ENCODE results near the gene VPS11.
"Not testable (repeated sequence)": the region's sequence is repeated elsewhere in the genome, so short reads cannot be mapped to it uniquely, and the experiment has no call there.

Gene VPS11

DNA sequence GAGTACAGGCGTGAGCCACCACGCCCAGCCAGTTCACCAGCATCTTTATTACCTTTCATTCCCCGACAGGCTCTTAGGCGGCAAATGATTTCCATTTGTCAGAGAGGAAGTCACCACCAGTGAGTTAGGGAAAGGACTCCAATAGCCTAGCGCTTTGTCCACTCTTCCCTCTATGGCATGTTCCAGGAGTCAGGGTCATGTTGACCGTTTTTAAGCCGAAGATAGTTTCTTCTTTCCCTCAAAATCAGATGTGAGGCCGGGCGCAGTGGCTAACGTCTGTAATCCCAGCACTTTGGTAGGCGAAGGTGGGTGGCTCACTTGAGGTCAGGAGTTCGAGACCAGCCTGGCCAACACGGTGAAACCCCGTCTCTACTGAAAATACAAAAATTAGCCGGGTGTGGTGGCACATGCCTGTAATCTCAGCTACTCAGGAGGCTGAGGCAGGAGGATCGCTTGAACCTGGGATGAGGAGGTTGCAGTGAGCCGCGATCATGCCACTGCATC, 35.6 kb downstream of the VPS11 start:
- DNase-seq (ENCODE audit: low spot score) = not testable (repeated sequence)

DNA sequence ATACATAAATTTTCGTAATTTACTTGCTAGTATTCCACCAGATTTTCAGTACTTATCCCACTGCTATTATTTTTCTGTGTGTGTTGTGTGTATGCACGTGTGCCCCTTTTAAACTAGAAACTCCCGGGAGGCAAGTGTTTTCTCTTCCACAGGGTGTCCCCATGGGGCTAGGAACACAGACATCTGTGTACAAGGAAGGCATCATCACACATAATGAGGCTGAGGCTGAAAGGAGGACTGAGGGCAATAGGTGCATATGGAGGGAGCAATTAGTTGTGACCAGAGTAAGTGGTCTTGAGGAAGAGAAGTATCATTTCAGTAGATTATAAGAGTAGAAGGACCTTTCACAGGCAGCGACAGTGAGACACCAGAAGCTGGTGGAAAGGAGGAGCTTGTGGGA, 36.2 kb downstream of the VPS11 start:
- DNase-seq (ENCODE audit: low spot score) = peak; percentile 55

DNA sequence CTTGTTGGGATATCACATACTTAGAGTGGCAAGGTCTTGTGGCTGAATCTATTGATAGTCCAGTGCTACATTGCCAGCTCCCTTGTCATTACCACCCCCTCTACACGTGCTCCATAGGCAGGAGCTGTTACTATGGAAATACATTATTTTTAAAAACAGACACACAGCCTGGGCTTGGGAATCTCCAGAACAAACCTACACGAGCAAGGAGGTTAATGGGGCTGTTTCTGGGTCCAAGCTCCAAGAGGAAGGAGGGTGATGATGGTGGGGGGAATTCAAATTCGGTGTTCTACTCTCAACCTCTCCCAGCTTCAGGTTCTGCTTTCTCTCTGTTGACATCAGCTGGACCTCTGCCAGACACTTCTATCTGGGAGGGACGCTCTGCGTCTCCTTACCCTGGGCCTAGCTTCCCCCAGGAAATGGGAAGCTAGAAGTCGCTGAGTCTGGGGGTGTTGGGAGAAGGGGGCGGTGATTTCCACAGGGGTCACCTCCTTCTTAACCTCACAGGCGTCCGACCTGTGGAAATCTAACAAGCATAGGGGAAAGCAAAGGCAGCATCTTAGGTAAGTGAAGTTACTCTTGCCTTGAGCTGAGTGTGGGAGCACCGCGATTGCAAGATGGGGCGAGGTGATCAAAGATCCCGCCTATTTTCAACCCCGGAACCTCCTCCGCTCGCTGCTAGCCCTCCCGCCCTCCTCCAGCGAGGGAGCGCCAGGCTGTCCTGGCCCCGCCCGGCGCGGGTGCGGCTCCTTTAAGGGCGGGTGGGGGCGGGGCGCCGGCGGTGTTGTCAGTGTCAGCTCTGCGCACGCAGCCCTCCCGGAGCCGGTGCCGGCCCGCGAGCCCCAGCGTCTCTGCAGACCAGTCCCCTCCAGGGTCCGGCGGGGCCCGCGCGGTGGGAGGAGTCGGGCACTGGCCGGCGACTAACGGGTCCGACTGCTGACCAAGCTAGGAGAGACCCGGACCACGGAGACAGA, 39.2 kb downstream of the VPS11 start, which contains the start of gene C2CD2L:
Gene C2CD2L, plus strand, starts transcription at position 781 of the 974 bp plus-strand sequence. CDS start 398 bp downstream, outside the sequence.
- peak; percentile 95 for DNase-seq (ENCODE audit: low spot score)

DNA sequence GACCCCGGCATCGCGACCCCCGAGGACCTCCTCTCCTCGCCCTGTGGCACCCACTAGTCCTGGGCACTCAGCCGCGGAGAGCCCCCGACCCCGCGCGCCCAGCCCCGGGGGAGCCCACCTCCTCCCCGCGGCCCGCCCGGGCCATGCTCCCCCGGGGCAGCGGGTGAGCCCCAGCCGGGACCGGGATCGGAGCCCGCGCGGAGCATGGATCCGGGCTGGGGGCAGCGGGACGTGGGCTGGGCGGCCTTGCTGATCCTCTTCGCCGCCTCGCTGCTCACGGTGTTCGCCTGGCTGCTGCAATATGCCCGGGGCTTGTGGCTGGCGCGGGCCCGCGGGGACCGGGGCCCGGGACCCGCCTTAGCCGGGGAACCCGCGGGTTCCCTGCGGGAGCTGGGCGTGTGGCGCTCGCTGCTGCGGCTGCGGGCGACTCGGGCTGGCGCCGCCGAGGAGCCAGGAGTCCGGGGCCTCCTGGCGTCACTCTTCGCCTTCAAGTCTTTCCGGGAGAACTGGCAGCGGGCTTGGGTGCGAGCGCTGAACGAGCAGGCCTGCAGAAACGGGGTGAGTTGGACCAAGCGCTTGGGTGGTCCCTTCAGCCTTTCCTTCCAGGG, 40.0 kb downstream of the VPS11 start:
- peak; percentile 65 for DNase-seq (ENCODE audit: low spot score)

DNA sequence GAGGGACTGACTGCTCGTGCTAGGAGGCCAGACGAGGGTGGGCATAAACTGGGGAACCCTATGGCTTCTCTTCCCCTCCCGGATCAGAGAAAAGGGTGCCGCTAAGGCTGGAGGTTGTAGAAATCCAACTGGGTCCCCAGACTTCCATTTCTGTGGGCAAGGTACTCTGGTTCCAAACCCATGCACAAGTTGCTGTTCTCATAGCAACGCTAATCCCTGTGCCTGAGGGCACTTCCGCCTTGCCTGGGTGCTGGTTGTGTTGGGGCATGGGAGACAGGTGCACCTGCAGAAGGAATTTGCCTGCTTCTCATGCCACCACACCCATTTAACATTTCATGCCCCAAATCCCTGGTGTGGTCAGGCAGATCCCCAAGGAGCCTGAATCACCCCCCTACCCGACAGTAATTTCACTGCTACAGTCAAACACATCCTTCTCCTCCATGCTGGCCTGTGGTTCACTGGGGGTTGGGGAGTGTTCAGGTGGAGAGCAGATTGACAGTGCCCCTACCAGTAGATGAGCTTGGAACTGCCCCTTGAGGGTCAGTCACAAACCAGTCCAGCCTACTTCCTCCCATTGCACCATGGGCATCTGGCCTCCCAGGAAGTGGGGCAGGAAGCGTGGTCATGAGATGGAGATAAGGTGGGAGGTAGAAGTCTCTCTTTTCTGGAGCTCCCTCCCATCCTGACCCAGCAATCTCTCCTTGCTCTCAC, 40.7 kb downstream of the VPS11 start:
- DNase-seq (ENCODE audit: low spot score) = peak; percentile 72

DNA sequence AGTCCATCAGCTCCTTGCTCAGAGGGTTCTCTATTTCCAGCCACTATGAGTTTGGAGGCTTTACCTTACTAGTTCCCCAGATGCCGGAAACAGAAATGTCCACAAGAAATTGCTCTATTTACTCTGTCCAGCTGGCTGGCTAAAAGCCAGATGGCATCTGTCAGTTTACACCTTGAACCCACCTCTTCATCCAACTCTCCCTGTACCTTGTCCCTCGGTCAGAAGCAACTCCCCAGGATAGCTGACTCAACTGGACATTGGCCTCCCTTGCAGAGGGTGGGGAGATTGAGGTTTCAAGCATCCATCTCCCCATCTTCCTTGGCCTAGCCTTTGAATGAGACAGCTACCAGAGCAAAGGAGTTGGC, 41.2 kb downstream of the VPS11 start:
- no peak for DNase-seq (ENCODE audit: low spot score)

DNA sequence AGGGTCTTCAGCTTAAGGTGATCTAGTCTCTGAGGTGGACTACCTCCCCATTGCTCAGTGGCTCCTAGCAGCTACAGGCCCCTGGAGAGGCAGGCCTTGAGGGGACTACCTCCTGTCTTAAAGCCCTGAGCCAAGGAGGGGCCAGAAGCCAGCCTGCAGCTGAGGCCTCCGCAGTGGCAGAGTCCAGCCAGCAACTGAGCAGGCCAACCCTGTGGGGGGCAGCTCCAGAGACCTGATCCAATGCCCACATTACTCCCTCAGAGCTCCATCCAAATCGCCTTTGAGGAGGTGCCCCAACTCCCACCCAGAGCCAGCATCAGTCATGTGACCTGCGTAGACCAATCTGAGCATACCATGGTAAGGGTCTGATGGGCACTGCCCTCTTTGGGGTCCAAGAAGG, 42.2 kb downstream of the VPS11 start:
- DNase-seq (ENCODE audit: low spot score) = no peak

DNA sequence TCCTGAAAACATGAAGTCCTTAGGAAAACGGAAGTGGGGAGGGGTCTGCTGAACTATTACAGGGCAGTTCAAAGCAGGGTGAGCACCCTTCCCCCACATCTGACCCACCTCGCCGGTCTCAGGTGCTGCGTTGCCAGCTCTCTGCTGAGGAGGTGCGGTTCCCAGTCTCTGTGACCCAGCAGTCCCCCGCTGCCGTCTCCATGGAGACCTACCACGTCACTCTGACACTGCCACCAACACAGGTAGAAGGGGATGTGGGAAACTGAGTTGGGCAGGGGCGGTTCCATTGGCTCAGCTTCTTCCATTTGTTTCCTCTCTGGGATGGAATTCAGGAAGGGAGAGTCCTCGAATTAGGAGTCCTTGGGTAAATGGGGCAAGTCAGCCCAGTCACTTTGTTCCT, 42.8 kb downstream of the VPS11 start:
- no peak for DNase-seq (ENCODE audit: low spot score)

DNA sequence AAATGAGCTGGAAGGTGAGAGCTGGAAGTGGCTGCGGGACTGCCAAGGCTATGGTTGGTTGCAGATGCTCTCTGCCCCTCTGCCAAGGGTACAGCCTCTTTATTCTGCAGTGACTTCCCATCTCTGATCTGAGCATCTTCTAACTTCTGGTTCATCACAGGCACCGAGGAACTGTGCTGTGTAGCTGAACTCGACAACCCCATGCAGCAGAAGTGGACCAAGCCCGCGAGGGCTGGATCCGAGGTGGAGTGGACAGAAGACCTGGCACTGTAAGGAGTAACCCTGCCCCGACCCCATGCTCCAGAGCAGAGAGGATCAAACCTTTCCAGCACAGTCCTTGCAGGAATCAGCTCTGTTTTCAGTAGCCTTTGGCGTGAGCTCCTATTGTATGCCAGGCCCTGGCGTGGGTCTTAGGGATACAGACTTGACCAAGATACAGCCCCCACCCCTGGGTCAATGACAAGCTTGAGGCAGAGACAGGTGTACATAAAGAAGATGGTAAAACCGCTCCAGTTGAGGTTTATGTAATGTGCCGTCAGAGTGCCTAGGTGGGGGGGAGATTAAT, 43.8 kb downstream of the VPS11 start:
- no peak for DNase-seq (ENCODE audit: low spot score)

DNA sequence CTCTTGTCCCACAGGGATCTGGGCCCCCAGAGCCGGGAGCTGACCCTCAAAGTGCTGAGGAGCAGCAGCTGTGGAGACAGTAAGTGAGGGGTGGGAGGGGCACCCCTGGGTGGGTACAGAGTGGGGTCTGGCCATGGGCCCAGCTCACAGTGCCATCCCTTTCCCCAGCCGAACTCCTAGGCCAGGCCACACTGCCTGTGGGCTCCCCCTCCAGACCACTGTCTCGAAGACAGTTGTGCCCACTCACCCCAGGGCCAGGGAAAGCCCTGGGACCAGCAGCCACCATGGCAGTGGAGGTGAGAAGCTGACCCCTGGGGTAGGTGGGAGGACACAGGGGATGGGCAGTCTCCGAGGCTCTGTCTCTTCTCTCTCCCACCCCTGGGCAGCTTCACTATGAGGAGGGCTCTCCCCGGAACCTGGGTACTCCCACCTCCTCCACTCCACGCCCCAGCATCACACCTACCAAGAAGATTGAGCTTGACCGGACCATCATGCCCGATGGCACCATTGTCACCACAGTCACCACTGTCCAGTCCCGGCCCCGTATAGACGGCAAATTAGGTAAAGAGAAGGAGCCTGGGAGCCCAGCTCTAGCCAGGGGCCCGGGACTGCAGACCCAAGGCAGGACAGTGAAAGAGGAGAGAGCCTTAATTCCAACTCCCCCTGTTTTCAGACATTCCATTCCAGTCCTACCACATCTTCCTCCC, 44.8 kb downstream of the VPS11 start:
- DNase-seq (ENCODE audit: low spot score) = no peak

DNA sequence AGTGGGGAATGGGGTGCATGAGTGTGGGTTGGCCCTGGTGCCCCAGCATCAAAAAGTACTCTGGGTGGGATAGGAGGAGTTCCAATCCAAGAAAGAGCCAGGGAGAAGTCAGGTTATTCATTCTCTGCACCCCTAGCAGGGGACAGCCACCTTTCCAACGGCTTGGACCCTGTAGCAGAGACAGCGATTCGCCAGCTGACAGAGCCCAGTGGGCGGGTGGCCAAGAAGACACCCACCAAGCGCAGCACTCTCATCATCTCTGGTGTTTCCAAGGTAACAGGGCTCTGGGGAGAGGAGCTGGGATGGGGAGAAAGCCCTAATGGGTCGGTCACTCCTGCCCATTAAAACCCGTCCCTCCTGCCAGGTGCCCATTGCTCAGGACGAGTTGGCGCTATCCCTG, 46.1 kb downstream of the VPS11 start:
- DNase-seq (ENCODE audit: low spot score) = no peak

DNA sequence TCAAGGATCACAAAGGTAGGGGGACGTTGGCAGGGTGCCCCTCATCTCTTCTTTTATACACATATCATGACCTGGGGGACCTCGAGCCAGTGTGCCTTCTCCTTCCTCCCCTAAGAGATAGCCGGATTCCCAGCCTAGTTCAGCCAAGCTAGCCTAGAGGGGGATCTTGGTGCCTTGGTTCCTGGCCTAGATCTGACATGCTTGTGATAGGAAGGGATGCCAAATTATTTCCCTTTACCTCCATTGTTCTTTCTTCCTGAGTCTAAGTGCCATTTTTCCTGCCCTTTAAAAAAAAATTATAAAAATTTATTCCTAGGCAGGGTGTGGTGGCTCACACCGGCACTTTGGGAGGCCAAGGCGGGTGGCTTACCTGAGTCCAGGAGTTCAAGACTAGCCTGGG, 46.7 kb downstream of the VPS11 start:
- no peak for DNase-seq (ENCODE audit: low spot score)

DNA sequence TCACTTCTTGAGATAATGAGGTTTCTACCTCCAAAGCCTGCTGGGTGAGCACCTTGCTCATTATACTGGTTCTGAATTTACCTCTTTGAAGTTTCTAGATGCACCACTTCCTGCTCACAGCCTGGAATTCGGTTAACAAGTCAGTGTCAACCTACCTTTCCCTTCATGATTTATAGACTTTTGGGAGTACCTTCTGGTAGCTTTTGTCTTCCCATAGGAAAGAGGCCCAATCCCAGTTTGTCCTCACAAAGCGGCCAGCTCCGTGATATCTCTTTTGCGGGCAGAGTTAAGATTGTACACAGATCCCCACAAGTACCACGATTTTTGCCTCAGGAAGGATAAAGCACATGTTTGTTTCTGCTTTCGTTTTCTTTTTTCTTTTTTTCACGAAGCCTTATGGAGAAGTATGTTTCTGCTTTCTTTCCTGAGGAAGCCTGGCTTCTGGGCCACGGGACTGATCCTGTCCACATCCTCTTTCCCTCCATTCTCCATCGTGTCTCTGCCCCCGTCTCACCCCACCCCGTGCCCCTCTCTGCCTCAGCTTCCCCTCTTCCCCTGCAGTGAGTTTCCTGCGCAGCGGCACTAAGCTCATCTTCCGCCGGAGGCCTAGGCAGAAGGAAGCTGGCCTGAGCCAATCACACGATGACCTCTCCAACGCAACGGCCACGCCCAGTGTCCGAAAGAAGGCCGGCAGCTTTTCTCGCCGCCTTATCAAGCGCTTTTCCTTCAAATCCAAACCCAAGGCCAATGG, 48.0 kb downstream of the VPS11 start:
- no peak for DNase-seq (ENCODE audit: low spot score)

DNA sequence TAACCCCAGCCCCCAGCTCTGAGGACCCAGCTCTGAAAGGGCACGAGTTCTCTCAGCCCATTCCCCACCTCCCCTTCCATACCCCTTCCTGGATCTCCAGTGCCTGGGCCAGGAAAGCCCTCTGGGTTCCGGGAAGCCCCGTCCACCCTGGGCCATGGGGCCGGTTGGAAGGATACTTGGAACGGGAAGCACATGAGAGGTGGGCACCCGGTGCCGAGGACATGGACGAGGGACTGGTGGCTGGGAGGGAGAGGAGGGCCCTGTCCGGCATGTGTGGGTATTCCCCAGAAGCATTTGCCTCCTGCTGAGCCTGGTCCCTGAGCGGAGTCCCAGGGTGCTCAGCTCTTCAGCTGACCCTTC, 48.6 kb downstream of the VPS11 start:
- DNase-seq (ENCODE audit: low spot score) = no peak

DNA sequence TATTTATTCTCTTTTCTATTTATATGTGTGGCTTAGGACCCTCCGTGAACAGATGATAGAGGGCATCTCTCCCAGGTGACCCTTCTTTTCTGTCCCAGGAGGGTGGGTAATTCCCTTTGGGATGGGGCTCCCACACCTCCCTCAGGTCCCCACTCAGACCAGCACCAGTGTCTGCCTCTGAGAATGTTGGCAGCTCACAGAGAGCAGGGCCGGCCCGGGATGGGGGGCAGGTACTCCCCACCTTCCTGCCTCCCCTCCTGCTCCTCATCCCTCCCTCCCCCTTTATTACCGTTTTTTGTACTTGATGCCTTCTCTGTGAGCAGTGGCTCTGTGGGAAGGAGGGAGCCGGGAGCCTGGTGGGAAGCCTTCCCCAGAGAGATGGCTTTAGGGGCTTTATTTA, 49.0 kb downstream of the VPS11 start:
- no peak for DNase-seq (ENCODE audit: low spot score)

DNA sequence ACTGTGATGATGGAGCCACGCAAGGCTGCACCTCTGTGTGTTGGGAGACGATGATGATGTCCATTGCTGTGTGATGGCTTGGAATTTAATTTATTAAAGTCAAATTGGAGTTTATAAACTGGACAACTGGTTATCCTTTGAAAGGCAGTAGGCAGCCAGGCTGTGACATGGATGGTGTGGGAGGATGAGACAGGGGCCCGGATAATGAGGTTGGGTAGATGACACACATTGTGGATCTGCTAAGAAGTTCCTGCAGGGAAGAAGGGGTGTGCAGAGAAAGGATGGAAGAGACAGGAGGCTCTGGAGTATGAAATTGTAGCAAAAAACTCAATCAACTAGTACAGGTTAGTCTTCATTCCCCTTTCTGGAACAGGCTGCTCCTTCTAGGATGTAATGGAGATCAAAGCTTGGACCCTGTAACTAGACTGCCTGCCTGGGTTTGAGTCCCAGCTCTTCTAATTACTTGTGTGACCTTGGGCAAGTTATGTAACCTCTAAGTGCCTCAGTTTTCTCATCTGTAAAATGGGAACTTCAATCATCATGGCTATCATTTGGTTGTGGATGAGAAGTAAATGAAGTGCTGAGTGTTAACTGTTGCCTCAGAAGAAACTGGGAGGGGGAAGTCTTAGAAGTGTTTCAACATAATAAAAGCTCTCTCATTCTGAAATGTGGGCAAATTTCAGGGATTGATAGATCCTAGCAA, 49.5 kb downstream of the VPS11 start:
- DNase-seq (ENCODE audit: low spot score) = no peak

DNA sequence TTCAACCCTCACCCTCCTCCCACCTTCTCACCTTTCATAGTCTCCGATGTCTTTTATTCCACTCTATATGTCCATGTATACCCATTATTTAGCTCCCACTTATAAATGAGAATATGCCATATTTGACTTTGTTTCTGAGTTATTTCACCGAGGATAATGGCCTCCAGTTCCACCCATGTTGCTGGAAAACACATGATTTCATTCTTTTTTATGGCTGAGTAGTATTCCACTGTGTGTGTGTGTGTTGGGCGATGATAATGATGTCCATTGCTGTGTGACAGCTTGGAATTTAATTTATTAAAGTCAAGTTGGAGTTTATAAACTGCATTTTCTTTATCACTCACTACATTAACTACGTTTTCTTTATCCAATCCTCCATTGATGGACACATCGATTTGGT, 50.6 kb downstream of the VPS11 start:
- DNase-seq (ENCODE audit: low spot score) = no peak

DNA sequence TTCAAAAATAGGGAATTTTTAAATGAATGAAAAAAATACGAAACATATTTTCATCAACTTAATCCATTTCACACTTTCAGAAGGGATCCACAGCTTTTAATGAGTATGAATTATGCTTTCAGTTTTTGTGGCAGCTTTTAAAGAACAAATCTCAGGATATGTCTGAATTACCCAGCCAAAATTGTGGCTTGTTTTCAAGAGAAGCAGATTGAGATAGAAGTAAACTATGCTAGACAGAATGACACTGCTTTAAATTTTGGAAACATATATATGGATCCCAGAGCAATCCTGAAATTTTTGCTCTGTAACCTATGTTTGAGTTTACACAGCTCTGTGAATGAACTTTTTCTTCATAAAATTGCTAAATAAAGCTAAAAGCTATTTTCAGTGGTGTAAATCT, 51.3 kb downstream of the VPS11 start:
- DNase-seq (ENCODE audit: low spot score) = no peak

DNA sequence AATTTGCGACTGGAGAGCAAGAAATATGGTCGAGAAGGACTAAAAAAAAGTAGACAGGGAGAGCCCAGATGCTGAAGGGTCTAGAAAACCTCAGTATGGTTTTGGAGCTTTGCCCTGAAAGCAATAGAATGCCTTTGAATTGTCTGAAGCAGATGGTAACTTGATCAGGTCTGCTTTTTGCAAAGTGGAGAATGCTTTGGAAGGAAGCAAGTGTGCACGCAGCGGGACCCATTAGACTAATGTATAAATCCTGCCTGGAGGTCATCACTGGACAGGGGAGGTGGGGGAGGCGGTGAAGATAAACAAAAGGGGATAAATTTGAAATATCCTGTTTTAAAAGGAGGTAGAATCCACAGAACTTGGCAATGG, 53.0 kb downstream of the VPS11 start:
- DNase-seq (ENCODE audit: low spot score) = no peak

DNA sequence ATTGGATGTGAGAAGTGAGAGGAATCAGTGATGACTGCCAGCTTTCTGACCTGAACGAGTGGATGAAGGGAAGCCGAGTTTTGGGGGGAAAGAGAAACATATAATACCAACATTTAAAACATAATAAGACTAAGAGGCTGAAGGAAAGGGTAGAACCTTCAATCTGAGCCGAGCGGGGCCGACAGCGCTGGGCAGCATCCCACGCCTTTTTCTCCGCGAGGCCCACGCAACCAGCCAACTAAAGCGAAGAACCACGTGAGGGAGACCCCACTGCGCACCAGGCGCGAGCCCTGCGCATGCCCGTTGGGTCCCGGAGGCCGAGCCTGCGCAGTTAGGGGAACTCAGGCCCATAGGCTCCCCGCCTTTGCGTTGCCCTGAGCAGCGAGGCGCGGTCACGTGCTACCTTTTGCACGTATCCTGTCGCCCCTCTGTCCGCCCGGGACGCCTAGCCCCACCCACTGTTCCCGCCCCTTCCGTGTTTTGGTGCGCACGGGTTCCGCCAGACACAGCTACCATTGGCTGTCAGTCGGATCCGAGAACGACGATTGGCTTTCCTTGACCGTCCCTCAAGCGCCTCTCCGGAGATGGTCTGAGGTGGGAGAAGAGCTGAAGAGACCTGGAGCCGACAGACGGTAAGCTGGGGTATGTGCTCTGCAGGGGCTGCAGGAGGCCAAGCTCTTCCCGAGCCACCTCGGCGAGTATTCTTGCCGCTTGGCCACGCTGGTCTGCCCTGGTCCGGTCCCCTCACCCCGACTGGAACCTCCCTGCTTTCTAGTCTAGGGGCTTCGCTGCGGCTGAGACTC, 53.6 kb downstream of the VPS11 start, which contains the start of gene HINFP:
Gene HINFP, plus strand, starts transcription at position 573 of the 803 bp plus-strand sequence. CDS start 5,365 bp downstream, outside the sequence.
- DNase-seq (ENCODE audit: low spot score) = peak; percentile 97

All from D341Med (cell line).